Measurements from ENCODE around the gene CASP3.

CASP3 gene

DNA sequence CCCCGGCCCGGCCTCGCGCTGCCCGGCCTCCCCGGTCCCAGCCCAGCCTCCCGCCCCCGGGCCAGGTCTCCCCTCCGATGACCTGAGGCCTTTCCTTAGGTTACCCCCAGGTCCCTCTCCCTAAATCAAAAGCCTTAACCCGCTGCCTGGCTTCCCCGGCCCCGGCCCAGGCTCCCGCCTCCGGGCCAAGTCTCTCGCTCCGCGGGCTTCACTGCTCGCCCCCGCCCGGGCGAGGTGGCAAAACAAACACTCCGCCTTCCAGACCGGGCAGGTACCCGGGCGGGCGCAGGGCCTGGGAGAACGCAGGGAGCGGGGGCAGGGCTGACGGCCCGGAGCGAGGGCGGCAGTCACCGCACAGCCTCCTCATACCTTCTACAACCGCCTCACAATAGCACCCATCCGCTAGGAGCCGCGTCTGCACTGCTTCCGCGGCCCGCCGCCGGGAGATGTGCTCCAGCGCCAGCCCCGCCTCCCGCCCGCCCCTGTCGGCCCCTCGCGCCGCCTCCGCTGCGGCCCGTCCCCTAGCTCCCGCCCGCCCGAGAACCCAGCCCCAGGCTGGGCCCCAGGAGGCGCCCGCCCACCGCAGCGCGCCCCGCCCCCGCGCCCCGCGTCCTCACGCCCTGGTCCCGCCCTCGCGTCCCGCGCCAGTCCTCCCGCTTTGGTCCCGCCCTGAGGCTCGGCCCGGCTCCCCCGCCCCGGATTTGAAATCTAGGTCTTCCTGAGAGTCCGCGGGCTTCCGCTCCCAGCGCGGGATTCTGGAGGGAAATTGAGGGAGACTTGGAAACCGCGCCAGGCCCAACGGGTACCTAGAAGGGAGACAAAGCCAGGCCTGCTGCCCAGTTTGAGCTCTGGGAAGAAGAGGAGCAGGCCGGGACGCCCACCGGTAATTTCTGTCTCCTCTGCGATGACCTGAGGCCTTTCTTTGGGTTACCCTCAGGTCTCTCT is at the start of gene CASP3, which contains the start of gene PRIMPOL:
CASP3 (minus strand) TSS at position 422 of the 945 bp plus-strand sequence. CDS start 10,994 bp downstream, outside the sequence.
PRIMPOL (plus strand) TSS at position 713 of the 945 bp plus-strand sequence. CDS start 7,403 bp downstream, outside the sequence.
- peak; percentile 96 to 97 for DNase-seq

DNA sequence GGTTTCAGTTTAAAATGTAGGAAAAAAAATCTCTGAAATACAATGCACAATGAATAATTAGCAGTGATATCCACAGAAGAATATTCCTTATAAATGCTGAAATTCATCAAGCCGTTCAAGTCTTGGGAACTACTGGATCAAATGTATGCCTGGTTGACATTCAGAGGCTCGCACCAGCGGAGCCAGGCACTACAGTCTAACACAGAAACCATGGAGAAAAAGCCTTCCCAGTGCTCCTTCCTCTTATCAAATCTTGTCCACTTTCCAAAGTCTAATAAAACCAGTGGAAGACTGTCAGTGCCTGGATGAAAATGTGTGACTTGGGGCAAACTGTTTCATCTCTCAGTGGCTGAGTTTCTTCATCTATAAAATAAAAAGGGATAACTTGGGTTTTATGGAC is 48.7 kb upstream of the CASP3 start:
- DNase-seq: no peak

DNA sequence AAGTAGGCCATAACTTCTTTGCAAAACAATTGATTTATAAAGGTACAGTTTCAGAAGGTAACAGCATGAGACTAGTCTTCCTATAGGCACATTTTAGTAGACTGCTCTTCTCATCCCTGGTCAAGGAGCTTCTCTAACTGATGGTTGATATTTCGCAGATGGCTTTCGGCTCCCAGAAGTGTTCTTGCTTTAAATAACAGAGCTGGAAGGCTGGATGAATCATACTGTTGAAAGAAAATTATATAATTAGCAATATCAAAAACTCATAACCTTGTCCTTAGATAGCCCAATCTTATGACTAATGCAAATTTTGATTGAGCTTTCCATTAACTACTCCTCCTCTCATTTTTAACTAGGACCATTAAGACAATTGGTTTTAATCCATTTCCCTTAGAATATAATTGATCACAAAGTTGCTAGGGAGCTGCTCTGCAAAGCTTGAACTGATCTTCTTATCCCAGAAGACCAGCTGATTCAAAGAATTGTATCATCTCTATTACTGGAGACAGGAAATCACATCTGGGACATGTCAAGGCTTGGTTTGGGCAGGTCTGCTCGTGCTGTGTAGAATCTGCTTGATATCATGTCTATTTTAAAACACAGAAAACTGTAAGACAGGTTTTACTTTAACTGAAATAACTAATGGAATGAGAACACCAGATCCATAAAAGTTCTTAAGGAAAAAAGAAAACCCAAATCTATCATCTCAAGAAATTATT is 46.1 kb upstream of the CASP3 start:
- DNase-seq: no peak

DNA sequence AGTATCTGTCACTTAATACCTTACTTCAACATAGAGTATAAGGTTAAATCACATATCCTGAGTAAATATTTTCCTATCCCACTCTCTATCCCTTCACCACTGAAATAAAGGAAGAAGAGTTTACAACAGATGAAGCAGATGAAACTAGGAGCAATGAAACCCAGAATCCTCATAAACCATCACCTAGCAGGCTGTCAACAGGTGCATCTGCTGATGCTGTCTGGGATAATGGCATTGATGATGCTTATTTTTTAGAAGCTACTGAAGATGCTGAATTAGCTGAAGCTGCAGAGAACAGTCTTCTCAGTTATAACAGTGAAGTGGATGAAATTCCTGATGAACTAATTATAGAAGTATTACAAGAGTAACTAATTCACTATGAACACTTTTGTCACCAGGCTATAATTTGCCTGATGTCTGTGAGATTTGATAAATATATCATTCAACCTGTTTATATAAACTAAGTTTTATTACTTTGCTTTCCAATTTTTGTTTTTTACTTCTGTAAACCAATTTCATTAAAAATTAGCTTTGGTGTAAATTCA is 45.2 kb upstream of the CASP3 start:
- no peak for DNase-seq

DNA sequence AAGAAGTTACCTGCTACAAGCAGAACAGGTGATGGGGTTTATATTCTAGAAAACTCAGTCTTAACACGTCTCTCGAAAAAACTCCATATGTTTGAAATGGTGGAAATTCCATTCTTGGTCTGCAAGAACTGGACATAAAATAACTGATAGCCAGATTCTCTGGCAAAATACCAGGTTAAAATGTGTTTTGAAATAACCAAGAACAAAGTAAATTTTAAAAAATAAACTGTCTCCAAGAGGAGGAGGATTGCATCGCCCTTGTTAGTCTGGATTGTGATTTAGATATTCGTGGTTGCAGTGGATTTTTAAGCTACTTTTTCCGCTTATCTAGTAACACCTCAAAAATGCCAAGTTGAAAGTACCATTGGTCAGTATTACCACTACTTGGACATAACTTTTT is 43.8 kb upstream of the CASP3 start:
- DNase-seq: no peak

DNA sequence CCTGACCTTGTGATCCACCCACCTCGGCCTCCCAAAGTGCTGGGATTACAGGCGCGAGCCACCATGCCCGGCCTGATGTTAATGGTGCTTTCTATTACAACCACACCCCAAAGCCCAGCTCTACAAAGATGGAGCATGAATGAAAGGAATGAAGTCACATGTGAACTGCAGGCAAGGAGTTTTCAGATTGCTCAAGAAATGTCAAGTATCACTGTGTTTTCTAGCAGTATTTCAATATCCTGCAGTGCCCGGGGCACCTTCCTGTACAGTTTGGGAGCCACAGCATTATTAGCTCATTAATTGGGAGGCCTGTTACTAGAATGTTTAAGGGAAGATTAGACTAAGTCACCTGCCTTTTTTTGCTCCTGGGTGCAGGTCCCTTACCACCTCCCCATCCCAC is 40.4 kb upstream of the CASP3 start:
- DNase-seq: no peak

DNA sequence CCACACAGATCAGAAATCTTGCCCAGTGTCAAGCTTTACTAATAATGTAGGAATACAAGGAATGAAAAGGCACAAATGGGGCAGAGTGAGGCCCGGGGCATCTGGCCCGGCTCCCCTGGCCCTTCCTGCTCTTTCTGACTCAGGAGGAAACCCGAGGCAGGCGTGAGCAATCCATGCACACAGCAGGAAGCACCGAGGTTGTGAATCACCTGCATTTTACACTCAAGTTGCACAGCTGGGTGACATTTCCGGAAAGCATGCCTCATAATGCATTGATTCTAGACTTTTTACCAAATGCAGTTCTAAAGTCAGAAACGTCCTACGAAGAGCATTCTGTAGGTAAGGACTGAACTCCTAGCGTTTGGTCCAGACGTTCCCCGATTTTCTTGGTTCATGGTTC is 39.2 kb upstream of the CASP3 start:
- DNase-seq: no peak

DNA sequence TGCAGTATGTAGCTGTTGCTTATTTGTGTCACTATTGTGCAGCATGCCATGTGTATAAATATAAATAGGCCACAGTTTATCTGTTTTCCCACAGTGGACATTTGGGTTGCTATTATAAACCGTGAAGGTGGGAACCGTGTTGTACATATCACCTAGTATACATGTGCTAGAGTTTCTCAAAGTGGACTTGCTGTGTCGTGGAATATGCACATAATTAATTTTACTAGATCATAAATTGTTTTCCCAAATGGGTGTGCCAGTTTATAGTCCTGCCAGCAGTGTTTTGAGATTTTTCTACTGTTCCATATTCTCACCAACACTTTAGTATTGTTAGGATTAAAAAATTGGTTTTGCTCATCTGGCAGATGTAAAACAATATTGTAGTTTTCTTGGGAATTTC is 38.8 kb upstream of the CASP3 start:
- no peak for DNase-seq

DNA sequence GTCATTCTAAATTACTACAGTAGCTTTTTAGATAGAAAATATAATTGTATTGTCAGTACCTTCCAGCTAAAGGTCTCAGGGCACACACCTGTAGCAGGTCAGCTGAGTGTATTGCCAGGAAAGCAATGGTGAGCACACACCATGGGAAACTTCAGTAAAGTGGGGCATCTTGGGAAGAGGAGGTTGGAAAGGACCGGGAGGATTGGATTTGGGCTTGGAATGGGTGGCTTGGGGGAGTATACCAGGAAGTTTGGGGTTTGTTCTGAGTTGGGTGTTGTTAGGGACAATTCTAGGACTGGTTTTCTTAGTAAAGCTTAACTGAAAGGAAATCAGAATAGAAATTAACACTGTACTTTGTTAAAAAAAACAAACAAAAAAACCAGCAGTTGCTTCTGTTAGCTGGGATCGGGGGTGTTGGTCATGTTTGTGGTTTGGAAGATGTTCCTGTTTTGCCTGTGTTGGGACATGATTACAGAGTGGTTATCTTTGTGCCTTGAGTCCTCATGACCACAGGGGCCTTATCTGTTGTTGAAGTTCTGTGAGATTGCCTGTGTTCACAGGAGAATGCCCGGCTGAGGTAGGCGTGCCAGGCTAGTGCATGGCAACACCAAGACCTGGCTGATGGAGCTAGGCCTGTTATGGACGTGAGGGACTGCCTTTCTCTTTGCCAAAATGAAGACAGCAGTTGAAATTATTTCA is 35.4 kb upstream of the CASP3 start:
- DNase-seq: peak in 1 of 2 donors; percentile 4

DNA sequence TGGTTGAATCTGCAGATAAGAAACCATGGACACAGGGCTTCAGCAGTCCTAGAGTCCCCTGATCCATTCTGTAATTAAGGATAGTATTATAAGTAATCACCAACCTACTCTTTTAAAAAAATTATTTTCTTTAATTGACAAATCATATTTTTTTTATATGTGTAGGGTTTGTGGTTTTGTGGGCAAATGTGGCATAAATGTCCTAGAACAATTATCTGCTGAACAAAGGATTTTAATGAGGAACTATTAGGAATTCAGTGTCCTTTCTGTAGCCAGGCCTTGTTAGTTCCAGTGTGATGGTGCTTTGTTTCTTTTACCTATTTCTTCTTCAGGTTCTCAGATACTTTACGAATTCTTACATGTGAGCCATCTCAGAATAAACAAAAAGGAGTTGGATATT is 32.7 kb upstream of the CASP3 start:
- DNase-seq: no peak

DNA sequence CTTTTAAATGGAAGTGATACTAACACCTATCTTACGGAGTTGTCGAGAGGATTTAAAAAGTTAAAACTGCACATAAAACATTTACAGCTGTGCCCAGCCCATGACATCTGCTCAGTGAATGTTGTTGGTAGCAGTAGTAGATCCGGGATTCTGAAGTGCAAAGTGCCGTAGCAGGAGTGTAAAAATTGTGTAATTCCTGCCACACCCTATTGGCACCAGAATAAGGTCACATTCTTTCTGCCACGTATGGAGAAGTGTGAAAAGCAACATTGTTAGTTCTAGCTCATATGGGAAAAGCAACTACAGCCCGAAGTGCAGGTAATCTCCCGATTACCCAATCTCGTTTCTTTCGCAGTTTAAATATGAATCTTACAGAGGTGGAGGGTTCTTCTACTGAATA is 31.5 kb upstream of the CASP3 start:
- no peak for DNase-seq

DNA sequence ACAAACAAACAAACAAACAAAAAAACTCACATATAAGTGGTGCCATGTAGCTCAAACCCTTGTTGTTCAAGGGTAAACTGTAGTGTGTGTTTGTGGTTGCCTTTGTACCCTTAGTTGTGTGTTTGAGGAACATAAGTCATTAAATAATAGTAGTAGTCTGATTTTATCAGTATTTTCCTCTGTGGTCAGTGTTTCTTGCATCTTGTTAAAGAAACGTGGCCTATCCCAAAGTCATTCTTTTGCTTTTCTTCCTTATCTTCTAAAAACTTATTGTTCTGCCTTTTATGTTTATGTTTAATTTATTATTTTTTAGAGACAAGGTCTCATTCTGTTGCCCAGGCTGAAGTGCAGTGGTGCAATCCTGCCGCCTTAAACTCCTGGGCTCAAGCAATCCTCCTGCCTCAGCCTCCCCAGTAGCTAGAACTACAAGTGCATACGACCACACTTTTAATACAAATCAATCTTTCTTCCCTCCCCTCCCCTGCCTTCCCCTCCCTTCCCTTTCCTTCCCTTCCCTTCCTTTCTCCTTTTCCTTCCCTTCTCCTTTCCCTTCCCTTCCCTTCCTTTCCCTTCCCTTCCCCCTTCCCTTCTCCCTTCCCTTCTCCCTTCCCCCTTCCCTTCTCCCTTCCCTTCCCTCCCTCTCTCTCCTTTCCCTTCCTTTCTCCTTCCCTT is 26.7 kb upstream of the CASP3 start:
- DNase-seq: no peak

DNA sequence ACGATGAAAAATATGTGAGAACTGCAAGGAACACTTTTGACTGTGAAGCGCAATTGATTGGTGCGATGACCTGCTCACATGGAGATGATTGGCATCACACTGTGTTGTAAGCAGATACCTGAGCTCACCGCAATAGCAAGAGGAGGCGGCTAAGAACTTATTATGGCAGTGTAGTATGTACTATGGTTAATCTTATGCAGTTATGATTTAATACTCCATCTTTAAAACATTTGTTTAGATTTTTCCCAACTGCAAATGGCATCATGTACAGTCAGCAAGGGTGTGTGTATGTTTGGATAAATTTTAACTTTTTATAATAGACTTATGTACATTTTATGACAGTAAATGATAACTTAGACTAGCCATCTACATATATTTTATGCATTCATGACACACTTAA is 25.8 kb upstream of the CASP3 start:
- no peak for DNase-seq

DNA sequence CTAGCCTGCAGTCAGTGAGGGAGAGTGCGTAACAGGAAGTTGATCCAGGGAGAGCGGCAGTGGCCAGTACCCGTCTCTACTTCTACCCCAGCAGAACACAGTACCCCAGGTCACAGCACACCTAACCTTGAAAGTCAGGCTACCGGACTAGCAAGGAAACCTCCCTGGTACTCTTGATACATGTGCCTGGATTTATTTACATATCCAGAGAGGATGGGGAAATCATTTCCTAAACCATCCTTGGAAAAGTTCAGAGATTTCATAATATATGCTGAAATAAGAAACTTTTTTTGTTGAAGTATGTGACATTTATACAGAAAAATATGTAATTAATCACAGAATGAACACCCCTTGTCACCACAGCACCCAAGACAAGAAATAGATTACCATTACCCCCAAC is 24.8 kb upstream of the CASP3 start:
- no peak for DNase-seq

DNA sequence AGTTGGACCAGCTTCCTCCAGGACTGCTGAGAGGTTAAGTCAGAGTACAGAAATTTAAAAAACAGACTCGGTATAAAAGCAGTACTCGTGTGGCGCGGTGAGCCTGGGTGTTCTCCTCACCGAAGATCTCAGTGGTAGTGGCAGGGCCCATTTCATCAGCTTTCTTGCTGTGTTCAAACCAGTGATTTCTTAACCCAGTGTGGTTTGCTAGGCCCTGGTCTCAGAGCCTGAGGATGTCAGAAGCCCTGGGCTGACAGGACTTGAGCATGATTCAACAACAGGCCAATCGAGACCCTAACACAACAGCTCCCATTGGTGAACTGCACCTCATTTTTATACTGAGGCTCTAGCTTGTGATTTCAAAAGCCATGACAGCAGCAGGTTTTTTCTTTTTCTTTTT is 23.5 kb upstream of the CASP3 start:
- no peak for DNase-seq

DNA sequence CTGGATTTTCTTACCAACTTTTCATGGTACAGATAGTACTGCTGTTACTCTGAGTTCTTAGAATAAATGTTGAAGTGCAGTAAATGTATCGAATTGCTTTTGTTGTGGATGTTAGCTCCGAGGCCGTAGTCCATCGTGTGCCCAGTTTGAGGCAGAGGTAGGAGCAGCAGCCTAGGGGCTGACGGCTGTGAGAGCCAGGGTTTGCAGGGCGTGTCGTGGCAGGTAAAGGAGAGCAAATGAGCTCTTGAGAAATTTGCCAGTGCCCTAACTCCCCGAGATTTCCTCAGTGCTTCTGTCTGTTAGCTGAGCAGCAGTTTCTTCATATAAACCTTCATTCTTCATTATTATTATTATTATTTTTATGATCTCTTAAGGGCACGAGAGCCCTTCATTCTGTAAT is 21.9 kb upstream of the CASP3 start:
- no peak for DNase-seq

DNA sequence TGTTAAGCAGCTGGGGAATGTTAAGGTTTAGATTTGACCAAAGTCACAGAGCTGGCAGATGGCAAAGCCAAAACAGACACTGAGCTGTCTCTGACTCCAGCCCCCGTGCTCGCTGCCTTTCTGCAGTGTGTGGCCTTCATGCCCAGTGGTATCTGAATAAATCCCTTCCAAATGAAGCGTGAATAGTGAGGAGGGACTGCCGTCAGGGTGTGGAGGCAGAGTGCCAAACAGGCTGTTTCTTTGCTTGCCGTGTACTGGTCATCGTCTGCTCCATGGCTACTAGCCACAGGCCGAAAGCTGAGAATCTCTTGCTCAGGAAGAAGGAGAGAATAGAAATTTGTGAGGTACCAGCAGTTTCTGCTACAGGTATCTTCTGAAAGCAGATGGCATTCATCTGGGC is 20.0 kb upstream of the CASP3 start:
- no peak for DNase-seq

DNA sequence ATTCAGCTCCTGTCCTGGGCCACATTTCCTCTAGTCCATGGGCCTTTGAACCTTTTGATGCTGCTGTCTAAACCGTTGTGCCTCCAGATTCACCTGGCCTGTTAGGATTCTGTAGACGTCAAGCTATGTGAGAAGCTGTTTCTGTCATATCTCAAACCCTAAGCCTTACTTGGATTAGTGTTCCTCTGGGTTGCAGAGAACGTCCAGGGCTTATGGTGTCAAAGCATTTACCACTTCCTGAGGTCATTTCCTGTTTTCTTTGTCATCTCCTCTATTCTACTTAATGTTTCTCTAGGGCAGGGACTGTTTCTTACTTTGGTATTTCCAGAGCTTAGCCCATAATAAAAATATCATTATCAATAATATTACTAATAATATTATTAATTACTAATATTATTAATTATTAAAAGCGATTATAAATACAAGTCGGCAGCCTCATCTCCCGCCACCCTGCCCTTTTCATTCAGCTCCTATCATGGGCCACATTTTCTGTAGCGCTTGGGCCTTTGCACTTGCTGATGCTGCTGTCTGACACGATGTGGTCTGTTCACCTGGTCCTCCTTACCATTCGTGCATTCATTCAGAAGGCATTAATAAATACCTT is 19.4 kb upstream of the CASP3 start:
- DNase-seq: peak in 1 of 2 donors; percentile 54

DNA sequence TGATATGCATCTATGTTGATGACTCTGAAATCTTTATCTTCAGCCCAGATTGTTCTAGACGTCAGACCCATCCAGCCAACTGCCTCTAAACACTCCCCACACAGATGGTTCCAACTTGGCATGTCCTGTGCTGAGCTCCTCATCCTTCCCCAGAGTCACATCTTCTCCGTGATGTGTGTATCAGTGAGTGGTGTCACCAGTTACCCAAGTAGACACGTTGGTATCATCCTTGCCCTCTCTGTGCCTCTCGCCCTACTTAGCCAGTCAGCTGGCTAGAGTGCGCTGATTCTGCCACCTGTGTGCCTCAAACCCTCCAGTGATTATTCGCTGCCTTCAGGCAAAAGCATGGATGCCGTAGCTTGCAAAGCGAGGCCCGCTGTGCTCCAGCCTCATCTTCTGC is 18.8 kb upstream of the CASP3 start:
- DNase-seq: no peak

DNA sequence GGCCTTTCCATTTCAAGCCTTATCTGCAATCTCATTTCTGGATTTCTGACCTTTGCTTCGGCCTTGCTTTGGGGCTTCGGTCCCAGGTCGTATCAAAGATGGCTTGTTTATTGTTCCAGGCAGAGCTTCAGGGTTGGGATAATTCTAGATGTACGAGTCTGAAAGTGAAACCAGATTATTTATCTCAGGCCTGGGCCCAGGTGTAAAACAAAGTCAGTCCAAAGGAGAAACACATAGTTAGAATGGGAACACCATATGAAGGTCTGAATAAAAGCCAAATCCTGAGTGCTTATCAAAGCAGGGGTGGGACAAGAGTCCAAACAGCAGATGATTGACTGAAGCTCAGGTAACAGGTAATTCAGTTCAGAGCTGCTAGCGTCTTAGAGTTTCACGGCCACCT is 17.4 kb upstream of the CASP3 start:
- no peak for DNase-seq

DNA sequence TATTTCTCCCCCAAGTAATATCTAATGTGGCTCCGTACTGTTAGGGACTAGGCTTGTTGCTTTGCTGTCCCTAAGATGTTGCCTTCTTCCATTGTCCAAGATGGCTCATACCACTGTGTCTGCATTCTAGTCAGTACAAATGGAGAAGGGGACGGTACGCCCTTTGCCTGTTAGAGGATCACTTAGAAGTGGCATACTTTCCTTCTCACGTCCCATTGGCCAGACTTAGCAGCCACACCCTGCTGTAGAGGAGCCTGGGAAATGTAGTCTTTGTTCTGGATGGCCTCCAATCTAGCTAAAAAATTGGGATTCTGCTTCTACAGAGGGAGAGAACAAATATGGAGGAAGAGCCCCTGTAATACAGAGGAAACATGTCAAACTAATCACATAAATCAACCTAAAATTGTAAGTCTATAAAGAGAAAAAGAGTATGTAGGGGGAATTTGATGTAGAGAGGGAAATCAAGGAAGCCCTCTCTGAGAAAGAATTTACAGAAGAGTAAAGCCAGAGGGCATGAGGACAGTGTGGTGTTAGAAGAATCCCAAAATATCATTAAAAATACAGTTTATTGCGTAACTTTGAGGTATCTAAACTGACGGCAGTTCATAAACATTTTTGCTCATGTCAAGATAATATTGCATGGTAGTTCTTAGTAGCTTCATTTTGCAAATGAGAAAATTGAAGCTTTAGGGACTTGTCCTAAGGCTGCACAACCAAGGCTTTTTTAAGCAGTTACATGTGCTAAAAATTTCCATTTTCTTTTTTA is 15.4 kb upstream of the CASP3 start:
- DNase-seq: no peak

All from CD4-positive, alpha-beta T cell treated with Interferon alpha-2 for 1 hour (primary cell).